Left lung (tissue), 10 donors: ENCODE data around the gene FUT6. TPM values are rescaled to one million over a fixed set of nuclear protein-coding genes. Genes with fewer than 3 reads are reported as not detected.

Experiments used
- ATAC-seq: fragments of 200-7000 bp; cut with Tn5 transposase; one replicate; pipeline ENCODE4 v1.9.1; 2020; ENCODE audit warnings: moderate library complexity
- DNase-seq, 4 donors: peaks; one replicate each; pipeline ENCODE4 v3.0.0-alpha.2; 2013 to 2020
- H3K27ac ChIP-seq, 2 donors: fragments of 200-600 bp; sonication (generic) in 1 of 2; one replicate each; pipeline versions ENCODE4 v1.5.0 to v1.8.0; 2020 to 2021
- H3K27me3 ChIP-seq, 2 donors: fragments of 200-600 bp; sonication (generic) in 1 of 2; one replicate each; pipeline versions ENCODE4 v1.5.0 to v1.8.0; 2020 to 2021
- H3K36me3 ChIP-seq, 2 donors: fragments of 200-600 bp; sonication (generic) in 1 of 2; one replicate each; pipeline versions ENCODE4 v1.5.0 to v1.8.0; 2020 to 2021
- H3K4me1 ChIP-seq, 2 donors: fragments of 200-600 bp; one replicate each; pipeline ENCODE4 v1.8.0; 2021
- H3K4me3 ChIP-seq, 2 donors: fragments of 200-600 bp; sonication (generic) in 1 of 2; one replicate each; pipeline versions ENCODE4 v1.5.0 to v1.8.0; 2020 to 2021; ENCODE audit warnings: mild to moderate bottlenecking in 1 of 2
- H3K9me3 ChIP-seq, 2 donors: fragments of 200-600 bp; sonication (generic) in 1 of 2; one replicate each; pipeline versions ENCODE4 v1.5.0 to v1.8.0; 2020 to 2021
- CTCF ChIP-seq, 2 donors: fragments of 200-600 bp; sonication (generic) in 1 of 2; IDR thresholded peaks; one replicate each; pipeline versions ENCODE4 v1.5.0 to v1.8.0; 2021; ENCODE audit warnings: antibody characterized with exemption in 2 of 2
- intact Hi-C, 2 donors: fragments of 100-400 bp; cut with DNase I; formaldehyde crosslinking; loops; one replicate each; pipeline versions ENCODE4 v1.11.2 to v1.14.2; 2022
- polyA plus RNA-seq, 6 donors: library from polyadenylated mRNA; unstranded; fragments of 120-200 nt; gene quantifications; one replicate each; pipeline ENCODE4 v1.2.1, GENCODE V29; 2013; ENCODE audit not compliant: insufficient read length in 6 of 6
- total RNA-seq, 2 donors: library from RNA; stranded (reverse); fragmentation: NEBNext Ultra II Directional; extraction: Animal tissue kit (Norgen Biotek cat#: 25700); gene quantifications; one replicate each; pipeline ENCODE4 v1.2.1, GENCODE V29; 2021
- donor health status: DM: no; HTN: yes; CAD: no.
- donor health status: DM: no; HTN: no; CAD: no.

The FUT6 gene
- total and polyA plus RNA-seq, 8 donors, result 0.32 to 0.87 (median 0.70) TPM

- H3K27me3 ChIP-seq, result peaks cover 11 to 70% of the 10 kb centered on the region in 2 donors
- H3K27ac ChIP-seq, result no peak overlapping the region
- DNase-seq, result no peak
- H3K4me3 ChIP-seq, result no peak overlapping the region
- intact Hi-C loops, result no loop called here
- H3K36me3 ChIP-seq, result no peaks in the 10 kb centered on the region
- TF ChIP-seq CTCF (IDR thresholded peaks at IDR 0.05), result no peak
- H3K9me3 ChIP-seq, result no peaks in the 10 kb centered on the region
- peaks cover 10 to 18% of the 10 kb centered on the region in 2 donors for H3K4me1 ChIP-seq
- ATAC-seq, result no peak
Observed at GRCh38 chr19:5799247-5800241, 40.0 kb downstream of the FUT6 start.

DNA sequence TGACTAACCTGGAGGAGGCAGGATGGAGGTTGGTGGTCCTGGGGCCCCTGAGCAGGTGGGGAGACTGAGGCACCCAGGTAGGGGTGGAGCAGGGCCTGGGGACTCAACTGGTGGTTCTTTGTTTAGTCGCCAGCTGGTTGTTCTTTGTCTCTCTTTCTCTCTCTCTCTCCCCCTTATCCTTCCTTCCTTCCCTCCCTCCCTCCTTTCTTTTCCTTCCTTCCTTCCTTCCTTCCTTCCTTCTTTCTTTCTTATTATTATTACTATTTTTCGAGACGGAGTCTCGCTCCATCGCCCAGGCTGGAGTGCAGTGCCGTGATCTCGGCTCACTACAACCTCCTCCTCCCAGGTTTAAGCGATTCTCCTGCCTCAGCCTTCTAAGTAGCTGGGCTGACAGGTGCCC lies 41.3 kb downstream of the FUT6 start:
- ATAC-seq (no peak), DNase-seq (no peak)
- Histone ChIP-seq H3K4me3 (no peak overlapping the region), H3K27ac (no peak overlapping the region), H3K27me3 (peaks cover 4 to 57% of the 10 kb centered on the region in 2 donors), H3K4me1 (peaks cover under 1 to 9% of the 10 kb centered on the region in 2 donors), H3K9me3 (no peaks in the 10 kb centered on the region), H3K36me3 (no peaks in the 10 kb centered on the region)
- intact Hi-C loops, result no loop called here
- TF ChIP-seq CTCF (IDR thresholded peaks at IDR 0.05), result no peak

- Histone ChIP-seq H3K9me3 (no peaks in the 10 kb centered on the region), H3K4me3 (no peak overlapping the region), H3K4me1 (peaks cover 0 to 5% of the 10 kb centered on the region in 2 donors), H3K27ac (no peak overlapping the region), H3K36me3 (no peaks in the 10 kb centered on the region), H3K27me3 (peaks cover 0 to 29% of the 10 kb centered on the region in 2 donors)
- intact Hi-C loops, result no loop called here
- ATAC-seq, result no peak
- no peak for DNase-seq
- TF ChIP-seq CTCF (IDR thresholded peaks at IDR 0.05), result no peak
Observed at GRCh38 chr19:5795382-5795919, 44.1 kb downstream of the FUT6 start.

DNA sequence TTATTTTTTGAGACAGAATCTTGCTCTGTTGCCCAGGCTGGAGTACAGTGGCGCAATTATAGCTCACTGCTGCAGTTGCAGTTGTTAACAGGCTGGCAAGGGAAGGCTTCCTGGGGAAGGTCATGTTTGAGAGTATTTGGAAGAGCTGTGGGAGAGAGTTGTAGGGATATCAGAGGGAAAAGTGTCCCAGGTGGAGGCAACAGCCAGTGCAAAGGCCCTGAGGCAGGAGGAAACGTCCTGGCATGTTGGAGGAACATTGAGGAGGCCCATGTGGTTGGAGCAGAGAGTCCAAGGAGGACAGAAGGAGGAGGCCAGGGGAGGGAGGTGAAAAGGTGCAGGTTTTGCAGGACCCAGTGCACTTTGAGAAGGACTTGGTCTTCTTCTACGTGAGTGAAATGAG lies 46.3 kb downstream of the FUT6 start:
- Histone ChIP-seq H3K9me3 (no peaks in the 10 kb centered on the region), H3K4me3 (no peak overlapping the region), H3K27ac (no peak overlapping the region), H3K4me1 (peaks cover 4 to 12% of the 10 kb centered on the region in 2 donors), H3K27me3 (peaks cover 0 to 7% of the 10 kb centered on the region in 2 donors), H3K36me3 (peaks cover 0 to 19% of the 10 kb centered on the region in 2 donors)
- intact Hi-C loops, result no loop called here
- no peak for ATAC-seq
- no peak for TF ChIP-seq CTCF (IDR thresholded peaks at IDR 0.05)
- no peak for DNase-seq

DNA sequence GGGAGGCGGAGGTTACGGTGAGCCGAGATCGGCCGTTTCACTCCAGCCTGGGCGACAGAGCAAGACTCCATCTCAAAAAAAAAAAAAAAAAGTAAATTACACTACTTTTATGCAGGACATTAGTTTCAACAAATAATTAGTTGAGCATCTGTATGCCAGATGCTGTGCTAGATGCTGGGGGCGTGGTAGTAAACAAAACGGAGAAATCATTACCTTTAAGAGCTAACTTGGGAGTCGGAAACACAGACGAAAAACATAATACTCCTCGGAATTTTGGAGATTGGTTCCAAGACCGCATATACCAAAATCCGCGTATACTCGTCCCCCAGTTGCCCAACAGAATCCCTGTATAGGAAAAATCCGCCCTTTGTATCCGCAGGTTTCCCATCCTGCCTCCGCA lies 47.3 kb downstream of the FUT6 start:
- TF ChIP-seq CTCF (IDR thresholded peaks at IDR 0.05), result no peak
- no peak for ATAC-seq
- Histone ChIP-seq H3K27me3 (no peaks in the 10 kb centered on the region), H3K36me3 (peaks cover 0 to 29% of the 10 kb centered on the region in 2 donors), H3K4me1 (peaks cover 4 to 12% of the 10 kb centered on the region in 2 donors), H3K9me3 (no peaks in the 10 kb centered on the region), H3K4me3 (no peak overlapping the region), H3K27ac (no peak overlapping the region)
- intact Hi-C loops, result no loop called here
- DNase-seq, result no peak
